ENCODE data around the gene GPR179. TPM values are rescaled to one million over a fixed set of nuclear protein-coding genes. Genes with fewer than 3 reads are reported as not detected.
A peak's percentile ranks its signal among the peaks of the same experiment; 100 is the strongest.

The GPR179 gene
- total RNA-seq, 1 experiment from 2014 or later, result 0.05 TPM

- peaks cover 37% of the 10 kb centered on the region for H3K4me1 Mint-ChIP-seq (ENCODE audit: low read depth, unreplicated experiment)
- peak overlapping the region; percentile 71 for H3K4me3 ChIP-seq (ENCODE audit: low read depth, low read length)
- H3K27me3 ChIP-seq (replicated peaks; ENCODE audit: control insufficient read depth, insufficient read depth, low read length), result no peaks in the 10 kb centered on the region
- H3K36me3 Mint-ChIP-seq (ENCODE audit: insufficient read depth, unreplicated experiment), result peaks cover 5% of the 10 kb centered on the region
- ChIA-PET POLR2A (interaction anchor here (1.2 kb wide), 1 partner anchor 61 kb away, joined by 7 read pairs; no protein-coding TSS in a partner anchor), CTCF (interaction anchor here (1.9 to 6.4 kb wide), 3 partner anchors 28 to 61 kb away, joined by 5 to 183 read pairs (median 9); no protein-coding TSS in a partner anchor)
- no peaks in the 10 kb centered on the region for H3K36me3 ChIP-seq (ENCODE audit: control insufficient read depth, insufficient read depth, low read length)
- no TSS peak for BruUV-seq (replicated peaks)
- no peak for DNase-seq
- TF ChIP-seq CTCF (IDR thresholded peaks at IDR 0.05; ENCODE audit: insufficient read depth in 1 of 2, low read depth in 1 of 2, low read length in 1 of 2, severe bottlenecking in 1 of 2, unreplicated experiment in 1 of 2), result no peak
- intact Hi-C loops (cut with micrococcal nuclease; ENCODE audit: unreplicated experiment), result loop anchor here (10.0 kb wide), 1 partner anchor 132 kb away; no protein-coding TSS in a partner anchor
- peak overlapping the region; percentile 31 for H3K27ac Mint-ChIP-seq (ENCODE audit: unreplicated experiment)
- H3K9me3 Mint-ChIP-seq (ENCODE audit: unreplicated experiment), result no peaks in the 10 kb centered on the region
- peak overlapping the region; percentile 92 for H3K4me3 Mint-ChIP-seq (ENCODE audit: unreplicated experiment)
- H3K9me3 ChIP-seq, result no peaks in the 10 kb centered on the region
- H3K4me1 ChIP-seq, result peaks cover 15% of the 10 kb centered on the region
- H3K27me3 Mint-ChIP-seq (ENCODE audit: insufficient read depth, unreplicated experiment), result no peaks in the 10 kb centered on the region
Measured at GRCh38 chr17:38353086-38353604, 9.4 kb upstream of the GPR179 start.

GRCh38 chr17:38352245-38353085 lies 8.7 kb upstream of the GPR179 start:
- H3K27me3 ChIP-seq (replicated peaks; ENCODE audit: control insufficient read depth, insufficient read depth, low read length), result no peaks in the 10 kb centered on the region
- no peak for TF ChIP-seq CTCF (IDR thresholded peaks at IDR 0.05; ENCODE audit: insufficient read depth in 1 of 2, low read depth in 1 of 2, low read length in 1 of 2, severe bottlenecking in 1 of 2, unreplicated experiment in 1 of 2)
- Mint-ChIP-seq H3K4me1 (ENCODE audit: low read depth, unreplicated experiment) (peaks cover 32% of the 10 kb centered on the region), H3K9me3 (ENCODE audit: unreplicated experiment) (no peaks in the 10 kb centered on the region), H3K27me3 (ENCODE audit: insufficient read depth, unreplicated experiment) (no peaks in the 10 kb centered on the region), H3K27ac (ENCODE audit: unreplicated experiment) (peak overlapping the region; percentile 31), H3K36me3 (ENCODE audit: insufficient read depth, unreplicated experiment) (peaks cover 5% of the 10 kb centered on the region), H3K4me3 (ENCODE audit: unreplicated experiment) (peak overlapping the region; percentile 92)
- intact Hi-C loops (cut with micrococcal nuclease; ENCODE audit: unreplicated experiment), result loop anchor here (10.0 kb wide), 1 partner anchor 132 kb away; no protein-coding TSS in a partner anchor
- ChIA-PET CTCF (interaction anchor here (0.6 to 6.4 kb wide), 7 partner anchors 9 to 337 kb away, joined by 3 to 183 read pairs (median 5); no protein-coding TSS in a partner anchor), POLR2A (interaction anchor here (1.2 to 1.4 kb wide), 2 partner anchors 29 to 62 kb away, joined by 4 to 7 read pairs; no protein-coding TSS in a partner anchor)
- no peaks in the 10 kb centered on the region for H3K9me3 ChIP-seq
- H3K4me3 ChIP-seq (ENCODE audit: low read depth, low read length), result peak overlapping the region; percentile 71
- DNase-seq, result peak in 1 of 2 experiments; percentile 49
- H3K4me1 ChIP-seq, result peaks cover 14% of the 10 kb centered on the region
- H3K36me3 ChIP-seq (ENCODE audit: control insufficient read depth, insufficient read depth, low read length), result no peaks in the 10 kb centered on the region
- BruUV-seq (replicated peaks), result no TSS peak

Data from Caco-2 (cell line).